ENCODE data around the gene ALKBH7. TPM values are rescaled to one million over a fixed set of nuclear protein-coding genes. Genes with fewer than 3 reads are reported as not detected.
A peak's percentile ranks its signal among the peaks of the same experiment; 100 is the strongest.

Gene ALKBH7, protein sequence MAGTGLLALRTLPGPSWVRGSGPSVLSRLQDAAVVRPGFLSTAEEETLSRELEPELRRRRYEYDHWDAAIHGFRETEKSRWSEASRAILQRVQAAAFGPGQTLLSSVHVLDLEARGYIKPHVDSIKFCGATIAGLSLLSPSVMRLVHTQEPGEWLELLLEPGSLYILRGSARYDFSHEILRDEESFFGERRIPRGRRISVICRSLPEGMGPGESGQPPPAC
- total RNA-seq: 47.4 TPM
- 100 to 1,000 TPM in 1 of 4 donors, 10 to 100 TPM in 3; 89.1 to 102 (median 94.4) TPM for polyA plus RNA-seq

DNA sequence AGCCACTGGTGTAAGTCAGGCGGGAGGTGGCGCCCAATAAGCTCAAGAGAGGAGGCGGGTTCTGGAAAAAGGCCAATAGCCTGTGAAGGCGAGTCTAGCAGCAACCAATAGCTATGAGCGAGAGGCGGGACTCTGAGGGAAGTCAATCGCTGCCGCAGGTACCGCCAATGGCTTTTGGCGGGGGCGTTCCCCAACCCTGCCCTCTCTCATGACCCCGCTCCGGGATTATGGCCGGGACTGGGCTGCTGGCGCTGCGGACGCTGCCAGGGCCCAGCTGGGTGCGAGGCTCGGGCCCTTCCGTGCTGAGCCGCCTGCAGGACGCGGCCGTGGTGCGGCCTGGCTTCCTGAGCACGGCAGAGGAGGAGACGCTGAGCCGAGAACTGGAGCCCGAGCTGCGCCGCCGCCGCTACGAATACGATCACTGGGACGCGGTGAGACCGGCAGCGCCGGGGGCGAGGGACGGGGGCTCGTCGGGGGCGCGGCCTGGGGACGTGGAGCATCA, at the start of gene ALKBH7:
Gene ALKBH7, plus strand, starts transcription at position 201 of the 502 bp plus-strand sequence. Its CDS starts 27 bp downstream, at position 228.
- Mint-ChIP-seq H3K27me3 (no peaks in the 10 kb centered on the region), H3K4me3 (peak within 1 kb of the TSS; percentile 90 to 96 (median 94)), H3K27ac (peak within 1 kb of the TSS; percentile 89 to 94 (median 93)), H3K36me3 (peaks cover 11% of the 10 kb centered on the region), H3K4me1 (peaks cover 5 to 25% (median 12%) of the 10 kb centered on the region in 4 donors), H3K9me3 (no peaks in the 10 kb centered on the region)
- DNase-seq (peak; percentile 95 to 99 (median 98)), ATAC-seq (ENCODE audit: low read depth in 2 of 2) (peak; percentile 81 to 83)
- peaks cover 10% of the 10 kb centered on the region for H3K4me1 ChIP-seq (ENCODE audit: control insufficient read depth, insufficient read depth, low read length, poor library complexity, severe bottlenecking)
- peaks cover 13% of the 10 kb centered on the region for H3K36me3 ChIP-seq (ENCODE audit: control insufficient read depth, insufficient read depth, low read length)
- H3K9me3 ChIP-seq (ENCODE audit: control insufficient read depth in 2 of 2, low read length in 2 of 2): no peaks in the 10 kb centered on the region
- peak within 1 kb of the TSS; percentile 83 for H3K4me3 ChIP-seq (ENCODE audit: low read depth, low read length)
- peak within 1 kb of the TSS; percentile 97 for H3K27ac ChIP-seq (ENCODE audit: insufficient read depth, low read length, poor library complexity, severe bottlenecking)
- H3K27me3 ChIP-seq (ENCODE audit: control insufficient read depth, insufficient read depth, low read length): no peaks in the 10 kb centered on the region

DNA sequence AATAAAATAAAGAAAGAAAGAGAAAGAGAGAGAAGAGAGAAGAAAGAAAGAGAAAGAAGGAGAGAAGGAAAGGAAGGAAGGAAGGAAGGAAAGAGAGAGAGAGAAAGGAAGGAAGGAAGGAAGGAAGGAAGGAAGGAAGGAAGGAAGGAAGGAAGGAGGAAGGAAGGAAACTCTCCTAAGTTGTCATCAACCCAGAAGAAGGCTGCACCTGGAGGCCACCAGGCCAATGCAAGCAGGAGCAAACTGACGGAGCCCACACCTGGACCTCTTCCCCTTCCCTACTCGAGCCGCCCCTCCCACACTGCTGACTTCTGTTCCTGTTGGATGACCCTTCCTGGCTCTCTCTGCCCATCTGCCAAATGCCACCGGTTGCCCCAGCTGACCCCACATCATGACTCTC, 47.8 kb upstream of the ALKBH7 start:
- DNase-seq: no peak
- Mint-ChIP-seq H3K27me3 (peaks cover 4% of the 10 kb centered on the region), H3K27ac (no peak overlapping the region), H3K9me3 (peaks cover 0 to 1% (median 0%) of the 10 kb centered on the region in 7 donors), H3K36me3 (peaks cover 7% of the 10 kb centered on the region), H3K4me3 (no peak overlapping the region), H3K4me1 (peaks cover 0 to 5% (median 0%) of the 10 kb centered on the region in 4 donors)
- no peak for ATAC-seq (ENCODE audit: low read depth in 2 of 2)
- Histone ChIP-seq H3K36me3 (ENCODE audit: control insufficient read depth, insufficient read depth, low read length) (no peaks in the 10 kb centered on the region), H3K9me3 (ENCODE audit: control insufficient read depth in 2 of 2, low read length in 2 of 2) (no peaks in the 10 kb centered on the region), H3K4me3 (ENCODE audit: low read depth, low read length) (no peak overlapping the region), H3K27me3 (ENCODE audit: control insufficient read depth, insufficient read depth, low read length) (no peaks in the 10 kb centered on the region), H3K4me1 (ENCODE audit: control insufficient read depth, insufficient read depth, low read length, poor library complexity, severe bottlenecking) (no peaks in the 10 kb centered on the region), H3K27ac (ENCODE audit: insufficient read depth, low read length, poor library complexity, severe bottlenecking) (no peak overlapping the region)

DNA sequence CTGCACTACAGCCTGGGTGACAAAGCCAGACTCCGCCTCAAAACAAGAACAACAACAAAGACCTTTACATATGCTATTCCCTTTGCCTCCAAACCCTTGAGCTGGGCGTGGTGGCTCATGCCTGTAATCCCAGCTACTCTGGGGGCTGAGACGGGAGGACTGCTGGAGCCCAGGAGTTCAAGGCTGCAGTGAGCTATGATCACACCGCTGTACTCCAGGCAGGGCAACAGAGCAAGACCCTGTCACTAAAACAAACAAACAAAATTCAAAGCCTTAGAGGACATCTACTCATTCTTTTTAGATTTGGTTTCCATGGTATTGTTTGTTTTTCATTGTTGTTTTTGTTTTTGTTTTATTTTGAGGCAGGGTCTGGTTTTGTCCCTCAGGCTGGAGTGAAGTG, 47.0 kb upstream of the ALKBH7 start:
- Mint-ChIP-seq H3K4me3 (no peak overlapping the region), H3K27me3 (peaks cover 4% of the 10 kb centered on the region), H3K27ac (no peak overlapping the region), H3K9me3 (peaks cover 0 to 1% (median 0%) of the 10 kb centered on the region in 7 donors), H3K4me1 (peaks cover 0 to 5% (median 0%) of the 10 kb centered on the region in 4 donors), H3K36me3 (peaks cover 7% of the 10 kb centered on the region)
- H3K4me1 ChIP-seq (ENCODE audit: control insufficient read depth, insufficient read depth, low read length, poor library complexity, severe bottlenecking): no peaks in the 10 kb centered on the region
- H3K9me3 ChIP-seq (ENCODE audit: control insufficient read depth in 2 of 2, low read length in 2 of 2): no peaks in the 10 kb centered on the region
- H3K27me3 ChIP-seq (ENCODE audit: control insufficient read depth, insufficient read depth, low read length): no peaks in the 10 kb centered on the region
- DNase-seq: no peak
- H3K36me3 ChIP-seq (ENCODE audit: control insufficient read depth, insufficient read depth, low read length): no peaks in the 10 kb centered on the region
- H3K4me3 ChIP-seq (ENCODE audit: low read depth, low read length): no peak overlapping the region
- H3K27ac ChIP-seq (ENCODE audit: insufficient read depth, low read length, poor library complexity, severe bottlenecking): no peak overlapping the region
- no peak for ATAC-seq (ENCODE audit: low read depth in 2 of 2)

DNA sequence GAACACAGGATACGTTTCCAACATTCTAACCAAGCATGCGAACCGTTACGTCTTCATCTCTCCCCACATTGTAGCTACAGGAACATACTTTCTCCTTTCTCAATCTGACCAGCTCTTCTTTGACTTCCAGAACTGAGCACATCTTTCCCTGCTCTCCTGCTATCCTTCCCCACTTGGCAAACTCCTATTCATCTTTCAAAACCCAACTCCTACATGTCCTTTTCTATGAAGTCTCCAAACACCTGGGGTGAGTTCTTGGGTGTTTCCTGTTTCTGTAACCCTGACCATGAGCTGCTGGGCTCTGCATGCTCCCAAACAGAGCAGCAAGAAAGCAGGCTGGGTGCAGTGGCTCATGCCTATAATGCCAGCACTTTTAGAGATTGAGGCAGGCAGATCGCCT, 45.8 kb upstream of the ALKBH7 start:
- no peak overlapping the region for H3K27ac Mint-ChIP-seq
- H3K9me3 Mint-ChIP-seq: peaks cover 0 to 1% (median 0%) of the 10 kb centered on the region in 7 donors
- H3K4me1 Mint-ChIP-seq: peaks cover 0 to 5% (median 0%) of the 10 kb centered on the region in 4 donors

DNA sequence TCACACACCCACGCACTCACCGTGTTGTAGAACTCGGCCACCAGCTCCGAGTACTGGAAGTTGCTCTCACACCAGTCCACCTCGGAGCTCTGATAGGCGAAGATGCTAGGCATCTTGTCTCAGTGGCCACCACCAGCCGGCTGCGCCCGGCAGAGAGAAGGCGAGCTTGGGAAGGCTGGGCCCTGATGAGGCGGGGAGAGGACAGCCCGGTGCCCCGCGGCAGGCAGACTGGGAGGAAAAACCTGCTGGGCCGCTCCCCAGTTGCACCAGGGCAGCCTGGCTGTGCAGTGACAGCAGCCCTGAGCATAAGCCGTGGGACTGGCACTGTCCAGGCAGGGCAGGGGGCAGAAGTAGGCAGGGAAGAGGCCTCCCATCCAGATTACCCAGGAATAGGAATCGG, 39.2 kb upstream of the ALKBH7 start, which contains the start of gene ACER1:
Gene ACER1, minus strand, starts transcription at position 174 of the 400 bp plus-strand sequence. Its CDS starts 61 bp downstream, at position 113.
- ATAC-seq (ENCODE audit: low read depth in 2 of 2): no peak
- Histone ChIP-seq H3K9me3 (ENCODE audit: control insufficient read depth in 2 of 2, low read length in 2 of 2) (no peaks in the 10 kb centered on the region), H3K4me3 (ENCODE audit: low read depth, low read length) (no peak within 1 kb of the TSS), H3K27me3 (ENCODE audit: control insufficient read depth, insufficient read depth, low read length) (no peaks in the 10 kb centered on the region), H3K27ac (ENCODE audit: insufficient read depth, low read length, poor library complexity, severe bottlenecking) (no peak within 1 kb of the TSS), H3K36me3 (ENCODE audit: control insufficient read depth, insufficient read depth, low read length) (no peaks in the 10 kb centered on the region), H3K4me1 (ENCODE audit: control insufficient read depth, insufficient read depth, low read length, poor library complexity, severe bottlenecking) (no peaks in the 10 kb centered on the region)
- H3K4me3 Mint-ChIP-seq: no peak within 1 kb of the TSS
- H3K4me1 Mint-ChIP-seq: no peaks in the 10 kb centered on the region
- no peaks in the 10 kb centered on the region for H3K27me3 Mint-ChIP-seq
- no peaks in the 10 kb centered on the region for H3K9me3 Mint-ChIP-seq
- H3K36me3 Mint-ChIP-seq: no peaks in the 10 kb centered on the region
- DNase-seq: no peak
- H3K27ac Mint-ChIP-seq: no peak within 1 kb of the TSS

More for the DNA sequence above, 45.8 kb upstream of the ALKBH7 start:
- DNase-seq (no peak), ATAC-seq (ENCODE audit: low read depth in 2 of 2) (no peak)
- H3K36me3 ChIP-seq (ENCODE audit: control insufficient read depth, insufficient read depth, low read length): no peaks in the 10 kb centered on the region
- no peak overlapping the region for H3K4me3 ChIP-seq (ENCODE audit: low read depth, low read length)
- no peaks in the 10 kb centered on the region for H3K4me1 ChIP-seq (ENCODE audit: control insufficient read depth, insufficient read depth, low read length, poor library complexity, severe bottlenecking)
- no peaks in the 10 kb centered on the region for H3K9me3 ChIP-seq (ENCODE audit: control insufficient read depth in 2 of 2, low read length in 2 of 2)
- H3K36me3 Mint-ChIP-seq: peaks cover 7% of the 10 kb centered on the region
- H3K27ac ChIP-seq (ENCODE audit: insufficient read depth, low read length, poor library complexity, severe bottlenecking): no peak overlapping the region
- no peaks in the 10 kb centered on the region for H3K27me3 ChIP-seq (ENCODE audit: control insufficient read depth, insufficient read depth, low read length)
- no peak overlapping the region for H3K4me3 Mint-ChIP-seq
- no peaks in the 10 kb centered on the region for H3K27me3 Mint-ChIP-seq

DNA sequence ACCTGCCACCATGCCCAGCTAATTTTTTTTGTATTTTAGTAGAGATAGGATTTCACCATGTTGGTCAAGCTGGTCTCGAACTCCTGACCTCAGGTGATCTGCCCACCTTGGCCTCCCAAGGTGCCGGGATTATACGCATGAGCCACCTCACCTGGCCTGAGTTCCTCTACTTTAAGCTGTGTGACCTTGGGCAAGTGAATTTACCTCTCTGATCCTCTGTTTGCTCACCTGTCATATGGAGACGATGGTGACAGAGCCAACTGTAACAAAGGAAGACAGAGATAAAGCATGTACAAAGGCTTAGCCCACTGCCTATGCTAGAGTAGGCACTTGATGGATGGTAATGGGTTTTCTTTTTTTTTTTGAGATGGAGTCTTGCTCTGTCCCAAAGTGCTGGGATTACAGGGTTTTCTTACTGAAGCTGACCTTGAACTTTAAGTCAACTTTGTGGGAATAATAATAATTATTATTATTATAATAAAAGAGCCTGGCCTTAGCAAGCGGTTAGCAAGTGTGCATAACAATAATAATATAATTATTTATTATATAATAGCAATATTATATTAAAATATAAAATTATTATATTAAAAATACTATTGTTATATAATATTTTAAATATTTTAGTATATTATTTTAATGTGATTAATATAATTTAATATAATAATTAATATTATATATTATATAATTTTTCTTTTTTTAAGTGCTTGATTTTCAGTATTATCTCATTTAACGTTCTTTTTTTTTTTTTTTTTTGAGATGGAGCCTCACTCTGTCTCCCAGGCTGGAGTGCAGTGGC, 37.9 kb upstream of the ALKBH7 start:
- Mint-ChIP-seq H3K4me3 (no peak overlapping the region), H3K27ac (no peak overlapping the region), H3K9me3 (no peaks in the 10 kb centered on the region), H3K27me3 (no peaks in the 10 kb centered on the region), H3K4me1 (no peaks in the 10 kb centered on the region), H3K36me3 (no peaks in the 10 kb centered on the region)
- Histone ChIP-seq H3K27me3 (ENCODE audit: control insufficient read depth, insufficient read depth, low read length) (no peaks in the 10 kb centered on the region), H3K27ac (ENCODE audit: insufficient read depth, low read length, poor library complexity, severe bottlenecking) (no peak overlapping the region), H3K9me3 (ENCODE audit: control insufficient read depth in 2 of 2, low read length in 2 of 2) (peaks cover 0 to 3% of the 10 kb centered on the region in 2 experiments), H3K36me3 (ENCODE audit: control insufficient read depth, insufficient read depth, low read length) (no peaks in the 10 kb centered on the region), H3K4me1 (ENCODE audit: control insufficient read depth, insufficient read depth, low read length, poor library complexity, severe bottlenecking) (no peaks in the 10 kb centered on the region), H3K4me3 (ENCODE audit: low read depth, low read length) (no peak overlapping the region)
- no peak for ATAC-seq (ENCODE audit: low read depth in 2 of 2)
- no peak for DNase-seq

DNA sequence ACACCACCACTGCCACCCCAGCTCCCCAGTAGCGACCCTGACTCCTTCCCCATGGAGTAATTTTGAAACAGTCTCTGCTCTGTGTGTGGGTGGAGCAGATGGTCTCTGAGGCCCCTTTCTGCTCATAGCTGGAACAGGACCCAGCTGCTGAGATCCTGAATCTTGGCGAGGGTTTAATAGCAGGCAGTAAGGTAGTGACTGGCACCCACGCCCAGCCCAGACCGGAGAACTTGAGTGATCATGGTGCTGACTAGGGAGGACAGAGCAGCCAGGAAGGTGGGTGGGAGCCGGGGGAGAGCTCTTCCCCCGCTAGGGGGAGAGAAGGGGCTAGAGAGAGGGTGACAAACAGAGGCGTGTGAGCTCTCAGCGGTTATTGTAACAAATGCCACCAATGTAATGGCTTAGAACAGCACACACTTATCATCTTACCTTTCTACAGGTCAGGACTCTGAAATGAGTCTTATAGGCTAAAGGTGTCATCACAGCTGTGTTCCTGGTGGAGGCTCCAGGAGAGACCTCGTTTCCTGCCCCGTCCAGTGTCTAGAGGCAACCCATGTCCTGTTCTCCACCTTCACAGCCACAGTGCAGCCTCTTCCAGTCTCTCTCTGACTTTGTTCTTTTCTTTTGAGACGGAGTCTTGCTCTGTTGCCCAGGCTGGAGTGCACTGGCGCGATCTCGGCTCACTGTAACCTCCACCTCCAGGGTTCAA, 31.9 kb upstream of the ALKBH7 start:
- H3K27me3 ChIP-seq (ENCODE audit: control insufficient read depth, insufficient read depth, low read length): no peaks in the 10 kb centered on the region
- H3K36me3 Mint-ChIP-seq: no peaks in the 10 kb centered on the region
- no peaks in the 10 kb centered on the region for H3K4me1 ChIP-seq (ENCODE audit: control insufficient read depth, insufficient read depth, low read length, poor library complexity, severe bottlenecking)
- H3K36me3 ChIP-seq (ENCODE audit: control insufficient read depth, insufficient read depth, low read length): no peaks in the 10 kb centered on the region
- no peaks in the 10 kb centered on the region for H3K27me3 Mint-ChIP-seq
- H3K27ac Mint-ChIP-seq: no peak overlapping the region
- H3K27ac ChIP-seq (ENCODE audit: insufficient read depth, low read length, poor library complexity, severe bottlenecking): no peak overlapping the region
- H3K9me3 Mint-ChIP-seq: no peaks in the 10 kb centered on the region
- peaks cover 0 to 3% of the 10 kb centered on the region in 2 experiments for H3K9me3 ChIP-seq (ENCODE audit: control insufficient read depth in 2 of 2, low read length in 2 of 2)
- H3K4me1 Mint-ChIP-seq: peaks cover 0 to 2% (median 0%) of the 10 kb centered on the region in 4 donors
- H3K4me3 ChIP-seq (ENCODE audit: low read depth, low read length): no peak overlapping the region
- DNase-seq (no peak), ATAC-seq (ENCODE audit: low read depth in 2 of 2) (no peak)
- no peak overlapping the region for H3K4me3 Mint-ChIP-seq
